Measurements from ENCODE around the gene ATOH1. TPM values are rescaled to one million over a fixed set of nuclear protein-coding genes. Genes with fewer than 3 reads are reported as not detected.

The ATOH1 gene
- total and polyA plus RNA-seq, 7 donors, result 0.83 to 72.7 (median 40.8) TPM; not detected in 3

DNA sequence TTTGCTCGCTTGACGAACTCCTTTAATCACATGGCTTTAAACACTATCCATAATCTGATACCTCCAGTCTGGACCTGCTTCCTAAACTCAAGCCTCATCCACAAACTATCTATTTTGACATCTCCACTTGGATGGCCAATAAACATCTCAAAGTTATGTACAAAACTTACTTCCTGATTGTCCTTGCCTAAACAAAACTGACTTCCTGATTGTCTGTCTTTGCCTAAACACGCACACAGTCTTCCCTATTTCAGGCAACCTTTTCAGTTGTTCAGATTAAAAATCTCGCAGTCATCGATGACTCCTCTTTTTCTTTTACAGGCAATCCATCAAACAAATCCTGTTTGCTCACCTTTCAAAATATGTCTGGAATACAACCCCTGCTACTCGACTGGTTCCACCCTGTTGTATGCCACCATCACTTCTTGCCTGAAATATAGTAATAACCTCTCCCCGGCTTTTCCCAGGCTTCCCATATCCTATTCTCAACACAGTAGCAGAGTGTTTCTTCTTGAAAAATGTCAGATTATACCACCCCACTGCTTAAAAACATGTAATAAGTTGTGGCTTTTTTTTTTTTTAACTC lies 39.0 kb downstream of the ATOH1 start:
- TF ChIP-seq POLR2A (IDR thresholded peaks at IDR 0.05), result no peak
- TF ChIP-seq, protein P1, sequence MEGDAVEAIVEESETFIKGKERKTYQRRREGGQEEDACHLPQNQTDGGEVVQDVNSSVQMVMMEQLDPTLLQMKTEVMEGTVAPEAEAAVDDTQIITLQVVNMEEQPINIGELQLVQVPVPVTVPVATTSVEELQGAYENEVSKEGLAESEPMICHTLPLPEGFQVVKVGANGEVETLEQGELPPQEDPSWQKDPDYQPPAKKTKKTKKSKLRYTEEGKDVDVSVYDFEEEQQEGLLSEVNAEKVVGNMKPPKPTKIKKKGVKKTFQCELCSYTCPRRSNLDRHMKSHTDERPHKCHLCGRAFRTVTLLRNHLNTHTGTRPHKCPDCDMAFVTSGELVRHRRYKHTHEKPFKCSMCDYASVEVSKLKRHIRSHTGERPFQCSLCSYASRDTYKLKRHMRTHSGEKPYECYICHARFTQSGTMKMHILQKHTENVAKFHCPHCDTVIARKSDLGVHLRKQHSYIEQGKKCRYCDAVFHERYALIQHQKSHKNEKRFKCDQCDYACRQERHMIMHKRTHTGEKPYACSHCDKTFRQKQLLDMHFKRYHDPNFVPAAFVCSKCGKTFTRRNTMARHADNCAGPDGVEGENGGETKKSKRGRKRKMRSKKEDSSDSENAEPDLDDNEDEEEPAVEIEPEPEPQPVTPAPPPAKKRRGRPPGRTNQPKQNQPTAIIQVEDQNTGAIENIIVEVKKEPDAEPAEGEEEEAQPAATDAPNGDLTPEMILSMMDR (IDR thresholded peaks at IDR 0.05), result no peak
- TF ChIP-seq POLR2AphosphoS5 (IDR thresholded peaks at IDR 0.05), result no peak
- no peak for TF ChIP-seq EP300 (IDR thresholded peaks at IDR 0.05)
- no peak overlapping the region for H3K4me3 ChIP-seq
- no peaks in the 10 kb centered on the region for H3K4me1 ChIP-seq
- no peaks in the 10 kb centered on the region for H3K27me3 ChIP-seq
- H3K36me3 ChIP-seq, result no peaks in the 10 kb centered on the region
- intact Hi-C loops (cut with DNase I), result no loop called here
- WGBS, 2 donors, result 27 to 70% methylated on average over 7 of the region's 7 CpGs
- no peaks in the 10 kb centered on the region for H3K9me3 ChIP-seq
- H3K27ac ChIP-seq, result no peak overlapping the region
- no peak for DNase-seq

DNA sequence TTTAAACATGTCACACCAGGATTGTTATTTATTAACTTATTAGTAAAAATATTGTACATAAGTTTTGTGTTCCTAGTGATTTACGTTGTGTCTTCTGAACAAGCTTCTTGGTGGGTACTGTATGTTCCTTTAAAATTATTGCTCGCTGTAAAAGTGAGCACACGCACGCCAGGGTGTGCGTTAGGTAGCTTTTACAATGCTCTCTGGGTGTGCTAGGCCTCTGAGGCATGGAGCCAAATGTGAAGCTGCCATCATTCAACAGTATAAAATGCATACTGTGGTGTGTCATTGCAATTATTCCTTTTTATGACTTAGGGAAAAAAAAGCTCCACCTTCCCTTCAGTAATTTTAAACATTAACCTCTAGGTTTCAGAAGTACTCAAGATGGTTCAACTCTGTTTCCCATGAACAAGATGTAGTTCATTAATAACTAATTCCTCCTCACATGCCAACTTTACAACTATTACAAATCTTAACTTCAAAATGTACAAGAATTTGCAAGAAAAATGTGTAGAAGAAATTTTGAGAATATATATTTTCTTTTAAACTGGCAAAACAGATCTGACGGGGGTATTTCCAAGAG lies 42.4 kb downstream of the ATOH1 start:
- H3K9me3 ChIP-seq, result no peaks in the 10 kb centered on the region
- no peaks in the 10 kb centered on the region for H3K36me3 ChIP-seq
- TF ChIP-seq, protein P1 (IDR thresholded peaks at IDR 0.05), result no peak
- TF ChIP-seq EP300 (IDR thresholded peaks at IDR 0.05) (no peak), POLR2A (IDR thresholded peaks at IDR 0.05) (no peak), POLR2AphosphoS5 (IDR thresholded peaks at IDR 0.05) (no peak)
- no peaks in the 10 kb centered on the region for H3K4me1 ChIP-seq
- no peaks in the 10 kb centered on the region for H3K27me3 ChIP-seq
- H3K27ac ChIP-seq, result no peak overlapping the region
- no peak for DNase-seq
- intact Hi-C loops (cut with DNase I), result no loop called here
- H3K4me3 ChIP-seq, result no peak overlapping the region
- 16 to 61% methylated on average over 6 of the region's 6 CpGs for WGBS, 2 donors

DNA sequence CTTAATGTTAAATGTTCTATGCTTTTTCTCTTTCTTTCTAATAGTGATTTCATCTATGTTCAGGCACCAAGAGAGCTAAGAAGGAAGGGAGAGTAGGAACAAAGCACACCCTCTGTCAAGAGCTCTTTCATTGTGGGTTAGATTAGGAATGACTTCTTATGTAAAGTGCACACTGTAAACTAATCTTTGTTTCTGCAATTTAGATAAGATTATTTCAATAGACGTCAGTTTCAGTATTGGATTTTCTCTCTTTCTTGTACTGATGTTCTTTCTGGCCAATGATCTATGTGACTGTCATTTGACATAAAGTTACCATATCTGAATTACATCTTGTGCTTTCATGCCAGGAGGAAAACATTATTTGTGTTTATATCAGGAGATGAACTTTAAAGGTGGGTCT lies 48.2 kb downstream of the ATOH1 start:
- H3K27ac ChIP-seq, result no peak overlapping the region
- no peaks in the 10 kb centered on the region for H3K9me3 ChIP-seq
- intact Hi-C loops (cut with DNase I), result no loop called here
- 5 to 60% methylated on average over 1 of the region's 1 CpG for WGBS, 2 donors
- H3K27me3 ChIP-seq, result no peaks in the 10 kb centered on the region
- no peaks in the 10 kb centered on the region for H3K36me3 ChIP-seq
- no peaks in the 10 kb centered on the region for H3K4me1 ChIP-seq
- no peak for DNase-seq
- TF ChIP-seq POLR2A (IDR thresholded peaks at IDR 0.05), result no peak
- no peak for TF ChIP-seq POLR2AphosphoS5 (IDR thresholded peaks at IDR 0.05)
- TF ChIP-seq, protein P1 (IDR thresholded peaks at IDR 0.05), result no peak
- TF ChIP-seq EP300 (IDR thresholded peaks at IDR 0.05), result no peak
- H3K4me3 ChIP-seq, result no peak overlapping the region

DNA sequence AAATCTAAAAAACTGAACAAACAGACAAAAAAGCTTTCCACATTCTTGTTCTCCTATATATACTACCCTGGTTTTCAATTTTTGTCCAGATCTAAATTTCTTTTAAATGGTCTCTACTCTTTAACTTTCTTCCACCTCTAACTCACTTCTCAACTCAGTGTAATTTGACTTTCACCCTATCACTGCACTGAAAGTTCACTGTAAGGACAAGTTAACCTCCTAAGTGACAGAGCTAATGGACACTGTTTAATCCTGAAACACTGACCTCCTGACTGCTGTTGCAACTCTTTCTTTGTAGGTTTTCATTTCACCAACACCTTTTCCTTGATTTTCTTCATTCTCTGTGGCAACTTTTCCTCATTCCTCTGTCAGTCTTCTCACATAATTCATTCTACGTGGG lies 50.0 kb downstream of the ATOH1 start:
- intact Hi-C loops (cut with DNase I), result no loop called here
- Histone ChIP-seq H3K4me1 (no peaks in the 10 kb centered on the region), H3K4me3 (no peak overlapping the region), H3K9me3 (no peaks in the 10 kb centered on the region), H3K27me3 (no peaks in the 10 kb centered on the region), H3K36me3 (no peaks in the 10 kb centered on the region), H3K27ac (no peak overlapping the region)
- no peak for DNase-seq
- no peak for TF ChIP-seq POLR2AphosphoS5 (IDR thresholded peaks at IDR 0.05)
- TF ChIP-seq EP300 (IDR thresholded peaks at IDR 0.05), result no peak
- TF ChIP-seq, protein P1 (IDR thresholded peaks at IDR 0.05), result no peak
- TF ChIP-seq POLR2A (IDR thresholded peaks at IDR 0.05), result no peak
- WGBS, 2 donors, result 47 to 75% methylated on average over 1 of the region's 1 CpG

DNA sequence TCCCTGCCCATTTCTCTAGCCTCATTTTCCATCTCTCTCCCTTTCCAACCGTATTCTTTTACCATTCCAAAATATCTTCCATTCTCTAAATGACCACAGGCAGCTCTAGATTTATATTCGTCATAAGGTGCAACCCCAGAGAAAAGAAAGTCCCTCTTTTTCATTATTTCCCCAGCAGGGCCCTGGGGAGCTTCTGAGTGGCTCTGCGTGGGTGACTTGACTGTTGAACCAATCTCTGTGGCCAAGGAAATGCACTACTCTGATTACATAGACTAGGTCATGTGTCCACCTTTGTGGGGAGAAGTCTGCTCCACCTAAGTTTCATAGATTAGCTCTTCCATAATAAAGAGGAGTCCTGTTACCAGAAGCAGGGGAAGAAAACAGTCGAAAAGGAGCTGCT lies 51.4 kb downstream of the ATOH1 start:
- no peak overlapping the region for H3K27ac ChIP-seq
- no peaks in the 10 kb centered on the region for H3K36me3 ChIP-seq
- H3K4me1 ChIP-seq, result no peaks in the 10 kb centered on the region
- H3K4me3 ChIP-seq, result no peak overlapping the region
- H3K9me3 ChIP-seq, result no peaks in the 10 kb centered on the region
- intact Hi-C loops (cut with DNase I), result no loop called here
- DNase-seq, result no peak
- TF ChIP-seq, protein P1 (IDR thresholded peaks at IDR 0.05), result no peak
- TF ChIP-seq POLR2A (IDR thresholded peaks at IDR 0.05) (no peak), POLR2AphosphoS5 (IDR thresholded peaks at IDR 0.05) (no peak), EP300 (IDR thresholded peaks at IDR 0.05) (no peak)
- 83 to 90% methylated on average over 4 of the region's 4 CpGs for WGBS, 2 donors
- no peaks in the 10 kb centered on the region for H3K27me3 ChIP-seq
